NCI-H1417 treated with DMSO at 0.1 percent for 48 hours (cell line): ENCODE measurements around the gene TLR2.

Source experiments
- DNase-seq: peaks from one replicate; lab custom pipeline; 2025; lab: John Stamatoyannopoulos, UW

The TLR2 gene

DNA sequence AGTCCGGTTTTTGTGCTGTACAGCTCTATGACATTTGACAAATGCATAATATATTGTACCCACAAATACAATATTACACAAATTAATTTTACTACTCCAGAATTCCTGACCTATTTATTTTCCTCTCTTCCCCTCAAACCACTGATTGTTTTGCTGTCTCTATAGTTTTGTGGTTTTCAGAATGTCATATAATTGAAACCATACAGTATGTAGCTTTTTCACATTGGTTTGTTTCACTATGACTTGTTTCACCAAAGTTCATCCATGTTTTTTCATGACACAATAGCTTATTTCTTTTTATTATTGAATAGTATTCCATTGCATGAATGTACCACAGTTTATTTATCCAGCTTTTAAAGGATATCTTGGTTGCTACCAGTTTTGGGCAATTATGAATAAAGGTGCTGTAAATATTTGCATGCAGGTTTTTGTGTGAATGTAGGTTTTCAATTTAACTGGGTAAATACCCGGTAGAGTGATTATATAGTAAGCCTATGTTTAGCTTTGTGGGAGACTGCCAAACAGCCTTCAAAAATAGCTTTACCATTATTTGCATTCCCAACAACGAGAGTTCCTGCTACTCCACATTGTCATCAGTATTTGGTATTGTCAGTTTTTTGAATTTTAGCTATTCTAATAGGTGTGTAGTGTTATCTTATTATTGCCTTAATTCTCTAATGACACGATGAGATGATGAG lies 49.8 kb downstream of the TLR2 start:
- DNase-seq: no peak

DNA sequence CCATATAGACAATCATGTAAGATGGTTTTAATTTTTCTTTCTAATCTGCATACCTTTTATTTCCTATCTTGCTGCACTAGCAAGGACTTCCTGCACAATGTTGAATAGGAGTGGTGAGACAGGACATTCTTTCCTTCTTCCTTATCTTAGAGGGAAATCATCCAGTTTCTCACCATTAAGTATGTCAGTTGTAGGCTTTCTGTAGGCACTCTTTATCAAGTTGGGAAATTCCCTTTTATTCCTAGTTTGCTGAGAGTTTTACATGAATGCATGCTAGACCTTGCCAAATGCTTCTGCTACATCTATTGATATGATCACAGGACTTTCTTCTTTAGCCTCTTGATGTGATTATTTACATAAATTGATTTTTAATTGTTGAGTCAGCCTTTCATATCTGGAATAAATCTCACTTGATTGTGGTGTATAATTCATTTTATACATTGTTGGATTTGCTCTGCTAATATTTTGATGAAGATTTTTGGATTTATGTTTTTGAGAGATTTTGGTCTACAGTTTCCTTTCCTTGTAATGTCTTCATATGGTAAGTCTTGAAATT lies 51.9 kb downstream of the TLR2 start:
- no peak for DNase-seq

DNA sequence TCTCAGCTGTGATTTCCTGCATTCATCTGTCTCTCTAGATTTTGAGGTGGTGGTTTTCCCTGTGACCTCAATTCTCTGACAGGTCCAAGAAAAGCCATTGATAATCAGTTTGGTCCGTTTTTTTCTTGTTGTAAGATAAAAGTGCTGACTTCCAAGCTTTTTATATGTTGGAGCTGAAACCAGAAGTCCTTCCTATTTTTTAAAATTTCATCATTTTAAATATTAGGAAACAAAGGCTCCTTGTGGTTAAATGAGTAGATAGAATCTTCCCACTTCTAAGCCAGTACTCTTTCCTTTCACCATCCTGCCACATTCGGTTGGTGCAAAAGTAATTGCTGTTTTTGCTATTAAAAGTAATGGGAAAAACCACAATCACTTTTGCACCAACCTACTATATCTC lies 57.5 kb downstream of the TLR2 start:
- DNase-seq: no peak

DNA sequence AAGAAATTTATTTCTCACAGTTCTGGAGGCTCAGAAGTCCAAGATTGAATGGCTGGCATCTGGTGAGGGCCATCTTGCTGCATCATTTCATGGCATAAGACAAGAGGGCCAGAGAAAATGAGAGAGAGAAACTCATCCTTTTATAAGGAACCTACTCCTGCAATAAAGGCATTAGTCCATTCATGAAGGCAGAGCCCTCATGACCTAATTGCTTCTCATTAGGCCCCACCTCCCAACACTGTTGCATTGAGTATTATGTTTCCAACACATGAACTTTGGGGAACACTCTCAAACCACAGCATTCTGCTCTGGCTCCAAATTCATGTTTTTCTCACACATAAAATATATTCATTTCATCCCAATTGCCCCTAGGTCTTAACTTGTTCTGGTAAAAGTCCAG lies 61.6 kb downstream of the TLR2 start:
- no peak for DNase-seq

DNA sequence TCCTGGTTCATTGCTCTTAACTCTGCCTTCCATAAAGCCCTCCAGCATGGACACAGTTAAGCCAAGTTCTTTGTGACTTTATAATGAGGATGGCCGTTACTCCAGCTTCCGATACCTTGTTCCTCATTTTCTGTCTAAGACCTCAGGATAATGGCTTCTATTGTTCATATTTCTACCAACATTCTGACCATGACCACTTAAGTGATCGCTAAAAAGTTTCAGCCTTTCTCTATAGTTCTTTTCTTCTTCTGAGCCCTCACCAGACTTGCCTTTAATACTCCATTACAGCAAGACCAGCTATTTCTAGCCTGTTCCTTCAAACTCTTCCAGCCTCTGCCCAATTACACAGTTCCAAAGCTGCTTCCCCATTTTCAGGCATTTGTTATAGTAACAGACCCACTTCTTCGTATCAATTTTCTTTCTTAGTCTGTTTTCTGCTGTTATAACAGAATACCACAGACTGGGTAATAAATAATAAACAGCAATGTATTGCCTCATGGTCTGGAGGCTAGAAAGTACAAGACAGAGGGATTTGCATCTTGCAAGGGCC lies 63.4 kb downstream of the TLR2 start:
- no peak for DNase-seq

DNA sequence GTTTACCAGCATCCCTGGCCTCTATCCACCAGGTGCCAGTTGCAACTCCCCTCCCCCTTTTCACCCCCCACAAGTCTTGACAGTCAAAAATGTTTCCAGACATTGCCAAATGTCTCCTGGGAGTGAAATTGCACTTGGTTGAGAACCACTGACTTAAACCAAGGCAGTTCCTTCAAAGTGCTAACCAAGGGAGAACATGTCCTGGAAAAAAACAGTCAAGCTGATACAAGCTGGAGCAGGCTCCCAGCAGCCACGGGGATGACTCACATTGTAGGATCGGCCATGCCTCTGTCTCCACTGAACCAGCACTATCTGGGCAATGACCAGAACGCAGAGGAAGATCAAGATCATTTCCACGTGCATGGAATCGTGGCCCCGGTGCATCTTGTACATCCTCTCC lies 64.3 kb downstream of the TLR2 start:
- DNase-seq: no peak

DNA sequence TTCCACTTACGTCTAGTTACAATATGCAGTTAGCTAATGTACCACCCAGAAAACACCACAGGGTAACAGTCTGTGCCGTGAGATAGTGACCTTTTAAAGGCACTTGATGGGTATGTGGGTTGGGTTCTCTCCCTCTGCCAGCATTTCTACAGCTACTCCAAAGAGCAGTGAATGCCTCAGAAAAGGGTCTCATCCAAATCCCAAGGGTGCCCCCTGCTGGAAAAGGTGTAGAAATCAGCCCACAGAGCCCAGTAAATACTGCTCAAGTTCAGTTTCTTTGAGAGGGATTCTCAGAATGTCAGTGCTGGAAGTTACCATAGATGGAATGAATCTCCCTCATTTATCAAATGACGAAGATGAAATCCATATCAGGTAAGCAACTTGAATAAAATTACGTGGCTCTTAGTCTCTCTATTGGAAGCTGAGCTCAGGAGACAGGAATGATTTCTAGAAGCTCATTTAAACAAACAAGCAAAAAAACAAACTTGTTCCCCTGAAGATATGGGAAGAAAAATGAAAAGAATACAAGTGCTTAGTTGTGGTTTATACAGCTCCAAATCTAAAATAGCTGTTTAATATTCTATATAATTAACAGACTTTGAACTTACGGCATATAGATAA lies 66.2 kb downstream of the TLR2 start:
- DNase-seq: no peak

DNA sequence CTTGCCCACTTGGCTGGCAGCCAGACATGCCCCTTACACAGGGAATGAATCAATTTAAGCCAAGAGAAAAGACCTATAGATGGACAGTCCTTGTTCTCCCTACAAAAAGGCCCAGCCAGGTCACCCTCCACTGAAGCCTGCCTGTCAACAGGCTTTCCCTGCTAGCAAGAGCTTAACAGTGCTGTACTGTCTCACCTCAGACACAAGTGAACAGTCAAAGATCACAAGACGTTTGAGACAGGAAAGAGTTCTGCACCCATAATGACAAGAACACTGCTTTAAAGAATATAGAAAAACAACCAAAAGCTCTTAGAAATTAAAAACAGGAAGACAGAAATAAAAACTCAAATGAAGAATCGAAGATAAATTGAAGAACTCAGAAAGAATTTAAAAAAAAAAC lies 71.1 kb downstream of the TLR2 start:
- no peak for DNase-seq
